T-helper 1 cell treated with Interleukin-12 subunit alpha and Interleukin-12 subunit beta and Interleukin-4 antibody, amounts not matched to agents 30 μg/mL and 1 μg/mL, for 36 hours (primary cell): ENCODE results near the gene CIBAR2.

Source experiments
- H3K27ac Mint-ChIP-seq: one replicate; pipeline ENCODE4 v1.8.0; 2021; ENCODE audit warnings: mild to moderate bottlenecking, mixed read lengths
- H3K27me3 Mint-ChIP-seq: one replicate; pipeline ENCODE4 v1.8.0; 2021; ENCODE audit warnings: low read depth, mixed read lengths
- H3K36me3 Mint-ChIP-seq: one replicate; pipeline ENCODE4 v1.8.0; 2021; ENCODE audit warnings: low read depth, mixed read lengths
- H3K4me1 Mint-ChIP-seq: one replicate; pipeline ENCODE4 v1.8.0; 2021; ENCODE audit warnings: low read depth, mixed read lengths
- H3K4me3 Mint-ChIP-seq: one replicate; pipeline ENCODE4 v1.8.0; 2021; ENCODE audit warnings: mild to moderate bottlenecking, moderate library complexity, mixed read lengths
- H3K9me3 Mint-ChIP-seq: one replicate; pipeline ENCODE4 v1.8.0; 2021; ENCODE audit warnings: mixed read lengths

Gene CIBAR2

GRCh38 chr16:85049706-85050305 is 62.5 kb downstream of the CIBAR2 start:
- Mint-ChIP-seq H3K27me3 (no peaks in the 10 kb centered on the region), H3K4me3 (no peak overlapping the region), H3K9me3 (no peaks in the 10 kb centered on the region), H3K4me1 (peaks cover 5% of the 10 kb centered on the region), H3K36me3 (no peaks in the 10 kb centered on the region), H3K27ac (no peak overlapping the region)

GRCh38 chr16:85048921-85049562 is 63.2 kb downstream of the CIBAR2 start:
- no peaks in the 10 kb centered on the region for H3K36me3 Mint-ChIP-seq
- H3K27ac Mint-ChIP-seq = no peak overlapping the region
- H3K4me1 Mint-ChIP-seq = peaks cover 5% of the 10 kb centered on the region
- no peaks in the 10 kb centered on the region for H3K27me3 Mint-ChIP-seq
- no peak overlapping the region for H3K4me3 Mint-ChIP-seq
- no peaks in the 10 kb centered on the region for H3K9me3 Mint-ChIP-seq
